ENCODE measurements around the gene IP6K2. TPM values are rescaled to one million over a fixed set of nuclear protein-coding genes. Genes with fewer than 3 reads are reported as not detected.

Gene IP6K2
- total RNA-seq, 2 donors from 2014 or later = 104 to 127 TPM

DNA sequence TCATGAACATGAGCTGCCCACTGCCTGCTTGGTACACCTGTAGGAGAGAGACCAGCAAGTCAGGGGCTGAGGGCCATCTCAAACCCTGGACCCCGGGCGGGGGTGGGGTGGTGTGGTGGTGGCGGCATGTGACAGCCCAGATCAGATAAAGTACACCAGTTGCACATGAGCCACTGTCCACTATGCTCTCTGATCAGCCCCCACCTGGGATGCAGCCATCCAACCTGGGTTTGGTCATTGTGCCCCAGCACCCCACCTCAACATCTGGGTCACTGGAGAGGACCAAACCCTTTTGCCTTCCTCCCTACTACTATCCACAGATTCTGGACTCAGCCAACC is 28.3 kb downstream of the IP6K2 start:
- H3K4me1 ChIP-seq (ENCODE audit: control insufficient read depth, insufficient read depth, low read length) = peaks cover 9% of the 10 kb centered on the region
- peaks cover 53% of the 10 kb centered on the region for H3K36me3 Mint-ChIP-seq (ENCODE audit: low read depth)
- no peak overlapping the region for H3K4me3 Mint-ChIP-seq
- 100% methylated on average over 3 of the region's 3 CpGs for WGBS, 2 experiments (ENCODE audit: insufficient coverage in 1 of 2, insufficient read length in 1 of 2)
- H3K9ac ChIP-seq (ENCODE audit: extremely low read depth, low read length, poor library complexity, severe bottlenecking) = no peak overlapping the region
- peaks cover 13% of the 10 kb centered on the region for H3K4me1 Mint-ChIP-seq
- TF ChIP-seq, protein P1, sequence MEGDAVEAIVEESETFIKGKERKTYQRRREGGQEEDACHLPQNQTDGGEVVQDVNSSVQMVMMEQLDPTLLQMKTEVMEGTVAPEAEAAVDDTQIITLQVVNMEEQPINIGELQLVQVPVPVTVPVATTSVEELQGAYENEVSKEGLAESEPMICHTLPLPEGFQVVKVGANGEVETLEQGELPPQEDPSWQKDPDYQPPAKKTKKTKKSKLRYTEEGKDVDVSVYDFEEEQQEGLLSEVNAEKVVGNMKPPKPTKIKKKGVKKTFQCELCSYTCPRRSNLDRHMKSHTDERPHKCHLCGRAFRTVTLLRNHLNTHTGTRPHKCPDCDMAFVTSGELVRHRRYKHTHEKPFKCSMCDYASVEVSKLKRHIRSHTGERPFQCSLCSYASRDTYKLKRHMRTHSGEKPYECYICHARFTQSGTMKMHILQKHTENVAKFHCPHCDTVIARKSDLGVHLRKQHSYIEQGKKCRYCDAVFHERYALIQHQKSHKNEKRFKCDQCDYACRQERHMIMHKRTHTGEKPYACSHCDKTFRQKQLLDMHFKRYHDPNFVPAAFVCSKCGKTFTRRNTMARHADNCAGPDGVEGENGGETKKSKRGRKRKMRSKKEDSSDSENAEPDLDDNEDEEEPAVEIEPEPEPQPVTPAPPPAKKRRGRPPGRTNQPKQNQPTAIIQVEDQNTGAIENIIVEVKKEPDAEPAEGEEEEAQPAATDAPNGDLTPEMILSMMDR (conservative IDR thresholded peaks at IDR 0.05) = no peak
- no peaks in the 10 kb centered on the region for H3K27me3 ChIP-seq (ENCODE audit: control insufficient read depth, insufficient read depth, low read length, poor library complexity, severe bottlenecking)
- no peaks in the 10 kb centered on the region for H3K27me3 Mint-ChIP-seq (ENCODE audit: insufficient read depth)
- H3K9me3 ChIP-seq (ENCODE audit: control insufficient read depth, low read length) = no peaks in the 10 kb centered on the region
- no peak overlapping the region for H3K27ac ChIP-seq (ENCODE audit: low read depth, low read length)
- no peak for DNase-seq
- H3K9me3 Mint-ChIP-seq = no peaks in the 10 kb centered on the region
- H3K36me3 ChIP-seq (ENCODE audit: control insufficient read depth, insufficient read depth, low read length) = peaks cover 66% of the 10 kb centered on the region
- H3K27ac Mint-ChIP-seq = no peak overlapping the region
- H3K4me3 ChIP-seq (ENCODE audit: low read length) = no peak overlapping the region

DNA sequence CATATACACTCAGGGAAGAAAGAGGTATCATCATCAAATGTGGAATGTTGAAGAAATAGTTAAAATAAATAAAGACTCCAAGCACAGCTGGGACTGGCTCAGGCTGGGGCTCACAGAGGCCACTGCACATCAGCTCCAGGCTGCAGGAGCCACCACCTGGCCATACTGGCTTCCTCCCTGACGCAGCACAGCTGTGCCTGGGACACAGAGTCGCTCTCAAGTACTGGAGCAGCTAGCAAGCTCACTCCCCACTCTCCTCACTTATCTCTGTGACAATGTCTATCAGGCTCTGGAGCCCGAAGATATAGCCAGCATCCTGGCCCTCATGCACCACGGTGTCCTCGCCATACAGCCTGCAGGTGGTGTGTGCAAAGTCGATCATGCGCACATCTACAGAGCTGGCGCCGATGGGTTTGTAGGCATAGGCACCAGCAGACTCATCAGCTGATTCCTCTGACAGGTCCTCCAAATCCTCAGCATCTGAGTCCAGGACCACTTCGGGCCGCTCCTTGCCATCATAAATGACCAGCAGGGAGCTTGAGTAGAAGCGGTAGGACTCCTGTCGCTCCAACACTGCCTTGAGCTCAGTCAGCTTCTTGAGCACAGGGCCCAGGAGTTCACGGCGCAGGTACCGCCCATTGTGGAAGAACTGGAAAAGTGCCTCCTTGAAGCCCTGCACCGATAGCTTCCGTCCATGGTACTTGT is 28.8 kb downstream of the IP6K2 start:
- TF ChIP-seq, protein P1 (conservative IDR thresholded peaks at IDR 0.05) = no peak
- Mint-ChIP-seq H3K27ac (peak overlapping the region; percentile 21), H3K27me3 (ENCODE audit: insufficient read depth) (no peaks in the 10 kb centered on the region), H3K36me3 (ENCODE audit: low read depth) (peaks cover 47% of the 10 kb centered on the region), H3K9me3 (no peaks in the 10 kb centered on the region), H3K4me1 (peaks cover 13% of the 10 kb centered on the region), H3K4me3 (no peak overlapping the region)
- H3K9ac ChIP-seq (ENCODE audit: extremely low read depth, low read length, poor library complexity, severe bottlenecking) = no peak overlapping the region
- H3K36me3 ChIP-seq (ENCODE audit: control insufficient read depth, insufficient read depth, low read length) = peaks cover 61% of the 10 kb centered on the region
- no peak overlapping the region for H3K4me3 ChIP-seq (ENCODE audit: low read length)
- H3K9me3 ChIP-seq (ENCODE audit: control insufficient read depth, low read length) = no peaks in the 10 kb centered on the region
- H3K4me1 ChIP-seq (ENCODE audit: control insufficient read depth, insufficient read depth, low read length) = peaks cover 9% of the 10 kb centered on the region
- no peaks in the 10 kb centered on the region for H3K27me3 ChIP-seq (ENCODE audit: control insufficient read depth, insufficient read depth, low read length, poor library complexity, severe bottlenecking)
- 96 to 99% methylated on average over 18 of the region's 18 CpGs for WGBS, 2 experiments (ENCODE audit: insufficient coverage in 1 of 2, insufficient read length in 1 of 2)
- DNase-seq = peak; percentile 58
- H3K27ac ChIP-seq (ENCODE audit: low read depth, low read length) = no peak overlapping the region

DNA sequence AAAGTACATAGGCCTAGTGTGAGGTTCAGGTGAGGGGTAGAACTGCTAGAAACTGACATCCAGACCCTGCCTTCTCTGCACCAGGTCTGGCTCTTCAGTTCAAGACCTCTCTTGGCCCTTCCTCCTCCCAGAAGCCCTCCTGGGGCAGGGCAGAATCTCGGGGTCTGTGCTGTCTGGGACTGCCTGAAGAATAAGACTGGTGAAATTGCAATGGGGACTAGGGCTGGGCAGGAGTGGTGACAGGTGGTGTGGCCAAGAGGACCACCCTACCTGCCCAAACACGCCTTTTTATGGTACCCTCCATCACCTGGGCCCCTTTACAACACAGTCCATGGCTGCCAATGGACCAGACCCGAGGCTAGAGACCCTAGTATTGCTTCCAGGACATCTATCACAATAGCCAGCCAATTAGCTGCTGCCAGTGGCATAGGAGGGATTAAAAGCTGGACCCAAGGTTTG is 29.8 kb downstream of the IP6K2 start:
- H3K9me3 Mint-ChIP-seq = no peaks in the 10 kb centered on the region
- Histone ChIP-seq H3K27me3 (ENCODE audit: control insufficient read depth, insufficient read depth, low read length, poor library complexity, severe bottlenecking) (no peaks in the 10 kb centered on the region), H3K27ac (ENCODE audit: low read depth, low read length) (no peak overlapping the region), H3K9ac (ENCODE audit: extremely low read depth, low read length, poor library complexity, severe bottlenecking) (no peak overlapping the region), H3K4me1 (ENCODE audit: control insufficient read depth, insufficient read depth, low read length) (peaks cover 9% of the 10 kb centered on the region), H3K4me3 (ENCODE audit: low read length) (no peak overlapping the region), H3K36me3 (ENCODE audit: control insufficient read depth, insufficient read depth, low read length) (peaks cover 60% of the 10 kb centered on the region), H3K9me3 (ENCODE audit: control insufficient read depth, low read length) (no peaks in the 10 kb centered on the region)
- peaks cover 13% of the 10 kb centered on the region for H3K4me1 Mint-ChIP-seq
- no peak overlapping the region for H3K27ac Mint-ChIP-seq
- peaks cover 45% of the 10 kb centered on the region for H3K36me3 Mint-ChIP-seq (ENCODE audit: low read depth)
- peak; percentile 60 for DNase-seq
- WGBS, 2 experiments (ENCODE audit: insufficient coverage in 1 of 2, insufficient read length in 1 of 2) = 60 to 100% methylated on average over 2 to 3 of the region's 3 CpGs
- TF ChIP-seq, protein P1 (conservative IDR thresholded peaks at IDR 0.05) = no peak
- no peaks in the 10 kb centered on the region for H3K27me3 Mint-ChIP-seq (ENCODE audit: insufficient read depth)
- no peak overlapping the region for H3K4me3 Mint-ChIP-seq

All from endodermal cell (in vitro differentiated cells).